GM21723 (cell line): ENCODE measurements around the gene OMP.
"Not testable (repeated sequence)": the region's sequence is repeated elsewhere in the genome, so short reads cannot be mapped to it uniquely, and the experiment has no call there.

Experiments used
- ATAC-seq: cut with Tn5 transposase; IDR thresholded peaks from one replicate; pipeline ENCODE4 v1.9.1; 2021; ENCODE audit warnings: mild to moderate bottlenecking, moderate library complexity; ENCODE audit not compliant: unreplicated experiment

Gene OMP

GRCh38 chr11:77102246-77103210 lies at the start of gene OMP:
Gene OMP, plus strand, starts transcription at chr11:77102840. Its CDS starts 0 bp downstream, at chr11:77102840.
- no peak for ATAC-seq

- no peak for ATAC-seq
Observed at GRCh38 chr11:77053217-77054015, 49.2 kb upstream of the OMP start.

GRCh38 chr11:77054084-77054483 lies 48.6 kb upstream of the OMP start:
- no peak for ATAC-seq

GRCh38 chr11:77055101-77055561 lies 47.5 kb upstream of the OMP start:
- no peak for ATAC-seq

- ATAC-seq = no peak
Observed at GRCh38 chr11:77055913-77056312, 46.7 kb upstream of the OMP start.

- ATAC-seq = no peak
Observed at GRCh38 chr11:77056814-77057402, 45.7 kb upstream of the OMP start.

- ATAC-seq = no peak
Observed at GRCh38 chr11:77057938-77058474, 44.6 kb upstream of the OMP start.

- no peak for ATAC-seq
Observed at GRCh38 chr11:77058900-77059299, 43.7 kb upstream of the OMP start.

GRCh38 chr11:77059806-77060205 lies 42.8 kb upstream of the OMP start:
- no peak for ATAC-seq

GRCh38 chr11:77060234-77060633 lies 42.4 kb upstream of the OMP start:
- ATAC-seq = no peak

GRCh38 chr11:77061258-77061657 lies 41.4 kb upstream of the OMP start:
- ATAC-seq = not testable (repeated sequence)

GRCh38 chr11:77062924-77063323 lies 39.7 kb upstream of the OMP start:
- ATAC-seq = no peak

- ATAC-seq = no peak
Observed at GRCh38 chr11:77063407-77063806, 39.2 kb upstream of the OMP start.

- ATAC-seq = no peak
Observed at GRCh38 chr11:77063861-77064260, 38.8 kb upstream of the OMP start.

GRCh38 chr11:77064648-77065217 lies 37.9 kb upstream of the OMP start:
- no peak for ATAC-seq

- ATAC-seq = peak; percentile 2
Observed at GRCh38 chr11:77065878-77066228, 36.8 kb upstream of the OMP start.

GRCh38 chr11:77066229-77067042 lies 36.2 kb upstream of the OMP start, which contains the start of gene CAPN5:
Gene CAPN5, plus strand, starts transcription at chr11:77066971. Its CDS starts 17,916 bp downstream, at chr11:77084887.
- ATAC-seq = peak; percentile 88

- no peak for ATAC-seq
Observed at GRCh38 chr11:77067861-77068443, 34.7 kb upstream of the OMP start.
